ENCODE measurements around the gene CLIC3.

Gene CLIC3

GRCh38 chr9:136979769-136980587 lies 16.4 kb downstream of the CLIC3 start:
- no peak for DNase-seq

- no peak for DNase-seq
These were observed 17.4 kb downstream of the CLIC3 start for GRCh38 chr9:136978865-136979544.

GRCh38 chr9:136978073-136978864 lies 18.1 kb downstream of the CLIC3 start:
- DNase-seq: peak; percentile 64

- DNase-seq: no peak
These were observed 18.7 kb downstream of the CLIC3 start for GRCh38 chr9:136977649-136978072.

- no peak for DNase-seq
These were observed 19.1 kb downstream of the CLIC3 start, which contains the start of gene PTGDS for GRCh38 chr9:136977223-136977622. PTGDS (plus strand) TSS chr9:136977504; CDS start chr9:136977579, 75 bp downstream.

- peak; percentile 30 for DNase-seq
These were observed 20.7 kb downstream of the CLIC3 start for GRCh38 chr9:136975644-136976043.

GRCh38 chr9:136974817-136975535 lies 21.4 kb downstream of the CLIC3 start:
- no peak for DNase-seq

- no peak for DNase-seq
These were observed 22.4 kb downstream of the CLIC3 start for GRCh38 chr9:136973618-136974617.

GRCh38 chr9:136972743-136973142 lies 23.6 kb downstream of the CLIC3 start:
- no peak for DNase-seq

- no peak for DNase-seq
These were observed 24.0 kb downstream of the CLIC3 start for GRCh38 chr9:136972335-136972734.

- DNase-seq: no peak
These were observed 24.6 kb downstream of the CLIC3 start for GRCh38 chr9:136971746-136972145.

- DNase-seq: no peak
These were observed 26.0 kb downstream of the CLIC3 start for GRCh38 chr9:136970361-136970760.

GRCh38 chr9:136969774-136970173 lies 26.6 kb downstream of the CLIC3 start:
- DNase-seq: no peak

GRCh38 chr9:136969150-136969549 lies 27.2 kb downstream of the CLIC3 start:
- no peak for DNase-seq

- no peak for DNase-seq
These were observed 27.8 kb downstream of the CLIC3 start for GRCh38 chr9:136968333-136969127.

- peak; percentile 31 for DNase-seq
These were observed 30.4 kb downstream of the CLIC3 start for GRCh38 chr9:136965771-136966484.

- DNase-seq: no peak
These were observed 31.4 kb downstream of the CLIC3 start for GRCh38 chr9:136964833-136965422.

- no peak for DNase-seq
These were observed 32.1 kb downstream of the CLIC3 start for GRCh38 chr9:136964171-136964689.

GRCh38 chr9:136963751-136964150 lies 32.6 kb downstream of the CLIC3 start:
- DNase-seq: no peak
